Middle frontal gyrus (tissue), 1 donor: ENCODE data around the gene TRIM33.
"Not testable (repeated sequence)": the region's sequence is repeated elsewhere in the genome, so short reads cannot be mapped to it uniquely, and the experiment has no call there.

Experiments used
- DNase-seq: peaks from one replicate; pipeline ENCODE4 v3.0.0-alpha.2; 2015; ENCODE audit warnings: low spot score; ENCODE audit errors: extremely low spot score

The TRIM33 gene

GRCh38 chr1:114467491-114467890 is 43.5 kb downstream of the TRIM33 start:
- no peak for DNase-seq

- DNase-seq, result no peak
Observed at GRCh38 chr1:114466334-114467014, 44.5 kb downstream of the TRIM33 start.

- DNase-seq, result no peak
Observed at GRCh38 chr1:114462963-114463362, 48.0 kb downstream of the TRIM33 start.

GRCh38 chr1:114462341-114462740 is 48.7 kb downstream of the TRIM33 start:
- no peak for DNase-seq

- no peak for DNase-seq
Observed at GRCh38 chr1:114458237-114458777, 52.7 kb downstream of the TRIM33 start.

- DNase-seq, result no peak
Observed at GRCh38 chr1:114457675-114458236, 53.2 kb downstream of the TRIM33 start.

- no peak for DNase-seq
Observed at GRCh38 chr1:114456586-114456985, 54.4 kb downstream of the TRIM33 start.

- no peak for DNase-seq
Observed at GRCh38 chr1:114455102-114455785, 55.8 kb downstream of the TRIM33 start.

GRCh38 chr1:114454539-114454938 is 56.5 kb downstream of the TRIM33 start:
- DNase-seq, result no peak

GRCh38 chr1:114453361-114453784 is 57.6 kb downstream of the TRIM33 start:
- no peak for DNase-seq

GRCh38 chr1:114448370-114449036 is 62.5 kb downstream of the TRIM33 start:
- DNase-seq, result no peak

GRCh38 chr1:114446198-114446597 is 64.8 kb downstream of the TRIM33 start:
- no peak for DNase-seq

GRCh38 chr1:114443226-114443625 is 67.8 kb downstream of the TRIM33 start:
- not testable (repeated sequence) for DNase-seq

GRCh38 chr1:114441332-114441731 is 69.7 kb downstream of the TRIM33 start:
- no peak for DNase-seq

GRCh38 chr1:114439369-114439768 is 71.6 kb downstream of the TRIM33 start:
- DNase-seq, result no peak

GRCh38 chr1:114437812-114438211 is 73.2 kb downstream of the TRIM33 start:
- no peak for DNase-seq

- DNase-seq, result no peak
Observed at GRCh38 chr1:114436799-114437198, 74.2 kb downstream of the TRIM33 start.

GRCh38 chr1:114435088-114435715 is 75.8 kb downstream of the TRIM33 start:
- DNase-seq, result no peak

- DNase-seq, result no peak
Observed at GRCh38 chr1:114431026-114431425, 80.0 kb downstream of the TRIM33 start.

GRCh38 chr1:114428083-114428754 is 82.8 kb downstream of the TRIM33 start:
- DNase-seq, result no peak

- DNase-seq, result no peak
Observed at GRCh38 chr1:114427612-114428011, 83.4 kb downstream of the TRIM33 start.
